GM12875 (cell line): Measurements from ENCODE around the gene TLR6.

Experiments used
- H3K4me3 ChIP-seq: one replicate; pipeline ENCODE4 v1.5.1; 2011; ENCODE audit warnings: low read depth, low read length, control low read depth
- TF ChIP-seq, protein P1 (sequence below): IDR thresholded peaks from 2 replicates; pipeline ENCODE4 v1.5.1; 2011; ENCODE audit warnings: low read depth, mild to moderate bottlenecking, control low read depth, inconsistent platforms, low read length, moderate library complexity, borderline replicate concordance; ENCODE audit not compliant: insufficient read depth

TLR6 gene

GRCh38 chr4:38858097-38858420 is 1.4 kb upstream of the TLR6 start:
- H3K4me3 ChIP-seq: no peak overlapping the region

DNA sequence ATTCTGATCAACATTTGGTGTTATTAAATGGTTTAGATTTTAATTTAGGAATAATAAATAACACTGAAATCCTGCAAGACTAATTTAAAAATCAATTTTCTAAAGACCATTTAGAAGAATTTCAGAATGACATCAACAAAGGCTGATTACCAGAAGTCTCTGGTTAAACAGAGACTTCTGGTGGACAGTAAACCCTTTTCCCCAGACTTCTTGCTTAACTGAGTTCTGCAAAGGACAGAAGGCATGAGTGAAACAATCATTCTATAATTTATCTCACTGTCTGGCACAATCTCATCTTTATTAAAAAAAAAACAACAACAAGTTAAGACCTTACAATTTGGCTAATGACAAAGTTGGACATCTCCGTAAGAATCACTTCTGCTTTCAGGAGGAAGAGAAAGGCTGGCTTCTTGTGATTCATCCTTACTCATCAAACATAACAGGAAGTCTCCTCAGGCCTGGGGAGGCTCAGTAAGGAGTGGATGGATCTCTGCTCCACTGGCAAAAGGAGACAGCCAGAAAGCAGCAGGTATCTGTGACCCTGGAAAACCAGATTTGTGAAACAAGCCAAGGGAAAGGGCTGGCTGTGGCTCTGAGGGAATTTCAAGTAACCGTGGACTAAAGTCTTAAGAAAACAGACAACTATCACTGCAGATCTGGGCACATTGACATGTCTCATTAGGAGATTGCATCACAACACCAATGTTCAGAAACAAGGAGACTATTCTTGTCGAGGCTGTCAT is 908 bp upstream of the TLR6 start:
- H3K4me3 ChIP-seq: no peak overlapping the region
- TF ChIP-seq, protein P1, sequence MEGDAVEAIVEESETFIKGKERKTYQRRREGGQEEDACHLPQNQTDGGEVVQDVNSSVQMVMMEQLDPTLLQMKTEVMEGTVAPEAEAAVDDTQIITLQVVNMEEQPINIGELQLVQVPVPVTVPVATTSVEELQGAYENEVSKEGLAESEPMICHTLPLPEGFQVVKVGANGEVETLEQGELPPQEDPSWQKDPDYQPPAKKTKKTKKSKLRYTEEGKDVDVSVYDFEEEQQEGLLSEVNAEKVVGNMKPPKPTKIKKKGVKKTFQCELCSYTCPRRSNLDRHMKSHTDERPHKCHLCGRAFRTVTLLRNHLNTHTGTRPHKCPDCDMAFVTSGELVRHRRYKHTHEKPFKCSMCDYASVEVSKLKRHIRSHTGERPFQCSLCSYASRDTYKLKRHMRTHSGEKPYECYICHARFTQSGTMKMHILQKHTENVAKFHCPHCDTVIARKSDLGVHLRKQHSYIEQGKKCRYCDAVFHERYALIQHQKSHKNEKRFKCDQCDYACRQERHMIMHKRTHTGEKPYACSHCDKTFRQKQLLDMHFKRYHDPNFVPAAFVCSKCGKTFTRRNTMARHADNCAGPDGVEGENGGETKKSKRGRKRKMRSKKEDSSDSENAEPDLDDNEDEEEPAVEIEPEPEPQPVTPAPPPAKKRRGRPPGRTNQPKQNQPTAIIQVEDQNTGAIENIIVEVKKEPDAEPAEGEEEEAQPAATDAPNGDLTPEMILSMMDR: no peak

More at GRCh38 chr4:38858097-38858420, 1.4 kb upstream of the TLR6 start:
- TF ChIP-seq, protein P1: no peak

DNA sequence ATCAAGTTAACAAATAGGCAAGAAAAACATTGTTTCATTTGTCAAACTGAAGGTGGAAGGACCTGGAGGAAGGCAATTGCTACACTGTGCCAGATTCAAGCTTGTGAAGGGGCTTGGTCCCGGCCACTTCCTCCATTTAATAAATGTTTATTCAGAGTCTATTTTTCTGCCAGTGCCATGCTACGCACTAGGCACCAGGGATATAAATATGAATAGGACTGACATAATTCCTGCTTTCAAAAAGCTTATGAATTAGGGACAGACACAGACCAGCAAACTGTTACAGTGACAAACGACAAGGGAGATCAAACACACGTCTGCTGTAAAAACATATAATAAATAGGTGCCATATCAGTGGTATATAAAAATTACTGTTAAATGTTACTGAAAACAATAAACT is 571 bp downstream of the TLR6 start:
- H3K4me3 ChIP-seq: peak overlapping the region; percentile 52
- TF ChIP-seq, protein P1: no peak

GRCh38 chr4:38855466-38855865 is 1.2 kb downstream of the TLR6 start:
- peak overlapping the region; percentile 52 for H3K4me3 ChIP-seq
- TF ChIP-seq, protein P1: no peak

- H3K4me3 ChIP-seq: no peak overlapping the region
- TF ChIP-seq, protein P1: no peak
These were observed 10.6 kb downstream of the TLR6 start for GRCh38 chr4:38846015-38846414.

- TF ChIP-seq, protein P1: no peak
- H3K4me3 ChIP-seq: no peak overlapping the region
These were observed 13.6 kb downstream of the TLR6 start for GRCh38 chr4:38842994-38843393.

DNA sequence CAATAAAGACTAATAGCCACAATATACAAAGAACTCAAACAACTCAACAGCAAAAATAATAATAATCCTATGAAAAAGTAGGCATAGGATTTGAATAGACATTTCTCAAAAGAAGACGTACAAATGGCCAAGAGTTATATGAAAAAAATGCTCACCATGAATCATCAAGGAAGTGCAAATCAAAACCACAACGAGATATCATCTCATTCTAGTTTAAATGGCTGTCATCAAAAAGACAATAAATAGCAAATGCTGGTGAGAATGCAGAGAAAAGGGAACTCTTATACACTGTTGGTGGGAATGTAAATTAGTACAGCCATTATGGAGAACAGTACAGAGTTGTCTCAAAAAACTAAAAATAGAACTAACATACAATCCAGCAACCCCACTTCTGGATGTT is 18.8 kb downstream of the TLR6 start:
- TF ChIP-seq, protein P1: no peak
- H3K4me3 ChIP-seq: no peak overlapping the region
